NCI-H1930 (cell line): ENCODE measurements around the gene MAML2.
"Not testable (repeated sequence)": the region's sequence is repeated elsewhere in the genome, so short reads cannot be mapped to it uniquely, and the experiment has no call there.

Experiments used
- DNase-seq, 2 experiments: peaks; one replicate each; lab custom pipeline; 2025; lab: John Stamatoyannopoulos, UW

Gene MAML2

GRCh38 chr11:96292291-96293010 lies 50.5 kb downstream of the MAML2 start:
- DNase-seq, result no peak

GRCh38 chr11:96290631-96291030 lies 52.4 kb downstream of the MAML2 start:
- DNase-seq, result no peak

GRCh38 chr11:96290031-96290430 lies 53.0 kb downstream of the MAML2 start:
- no peak for DNase-seq

GRCh38 chr11:96288915-96289314 lies 54.1 kb downstream of the MAML2 start:
- no peak for DNase-seq

GRCh38 chr11:96287822-96288439 lies 55.1 kb downstream of the MAML2 start:
- DNase-seq, result no peak

- DNase-seq, result not testable (repeated sequence)
Observed at GRCh38 chr11:96285985-96286384, 57.0 kb downstream of the MAML2 start.

GRCh38 chr11:96284917-96285316 lies 58.1 kb downstream of the MAML2 start:
- no peak for DNase-seq

- no peak for DNase-seq
Observed at GRCh38 chr11:96284401-96284800, 58.6 kb downstream of the MAML2 start.

- DNase-seq, result no peak
Observed at GRCh38 chr11:96282625-96283220, 60.3 kb downstream of the MAML2 start.

- DNase-seq, result no peak
Observed at GRCh38 chr11:96280444-96280843, 62.6 kb downstream of the MAML2 start.

GRCh38 chr11:96279896-96280290 lies 63.1 kb downstream of the MAML2 start:
- DNase-seq, result no peak

GRCh38 chr11:96279018-96279895 lies 63.7 kb downstream of the MAML2 start:
- no peak for DNase-seq

- DNase-seq, result no peak
Observed at GRCh38 chr11:96278039-96278897, 64.7 kb downstream of the MAML2 start.

GRCh38 chr11:96277696-96278038 lies 65.3 kb downstream of the MAML2 start:
- DNase-seq, result no peak

- DNase-seq, result no peak
Observed at GRCh38 chr11:96276836-96277235, 66.2 kb downstream of the MAML2 start.

- DNase-seq, result no peak
Observed at GRCh38 chr11:96275801-96276594, 67.0 kb downstream of the MAML2 start.

GRCh38 chr11:96273507-96273906 lies 69.5 kb downstream of the MAML2 start:
- no peak for DNase-seq

GRCh38 chr11:96272529-96273222 lies 70.3 kb downstream of the MAML2 start:
- no peak for DNase-seq

- DNase-seq, result no peak
Observed at GRCh38 chr11:96271777-96272176, 71.2 kb downstream of the MAML2 start.

GRCh38 chr11:96271352-96271751 lies 71.6 kb downstream of the MAML2 start:
- not testable (repeated sequence) for DNase-seq
